IMR-90 (cell line): ENCODE measurements around the gene HERC5. TPM values are rescaled to one million over a fixed set of nuclear protein-coding genes. Genes with fewer than 3 reads are reported as not detected.

Experiments used
- ATAC-seq: fragments of 200-7000 bp; cut with Tn5 transposase; 2 replicates; pipeline ENCODE4 v1.9.1; 2020; ENCODE audit warnings: low read depth, mild to moderate bottlenecking, moderate library complexity
- BruUV-seq: library from RNA; stranded (reverse); fragments of 400-500 nt; replicated peaks from 2 replicates; lab custom pipeline; 2021; lab: Mats Ljungman, UMichigan
- CTCF ChIA-PET: fragments of 300-600 bp; formaldehyde crosslinking; extraction: SDS; loops from one replicate; lab custom pipeline; 2021; ENCODE audit warnings: antibody characterized with exemption; lab: Yijun Ruan, JAX
- POLR2A ChIA-PET: fragments of 300-600 bp; sonication (Branson Sonifier 250); formaldehyde crosslinking; loops from one replicate; lab custom pipeline; 2022; ENCODE audit warnings: antibody characterized with exemption; ENCODE audit not compliant: unreplicated experiment; lab: Charles Lee
- DNase-seq: peaks from one replicate; pipeline ENCODE4 v3.0.0; 2013
- H2AFZ ChIP-seq: replicated peaks from 2 replicates; pipeline ENCODE3; 2013; ENCODE audit warnings: low read length, mild to moderate bottlenecking; ENCODE audit not compliant: poor library complexity
- H2AK5ac ChIP-seq: 2 replicates; pipeline ENCODE4 v1.6.1; 2013; ENCODE audit warnings: low read depth, low read length, inconsistent platforms
- H2AK9ac ChIP-seq: replicated peaks from 2 replicates; pipeline ENCODE3; 2013; ENCODE audit warnings: mild to moderate bottlenecking, low read depth, low read length, moderate library complexity; ENCODE audit not compliant: poor library complexity
- H2BK120ac ChIP-seq: 2 replicates; pipeline ENCODE4 v1.6.1; 2013; ENCODE audit warnings: low read depth, low read length, inconsistent platforms
- H2BK15ac ChIP-seq: 3 replicates; pipeline ENCODE4 v1.6.1; 2013; ENCODE audit warnings: low read depth, low read length, inconsistent platforms
- H2BK20ac ChIP-seq: 2 replicates; pipeline ENCODE4 v1.6.1; 2013; ENCODE audit warnings: low read depth, mild to moderate bottlenecking, inconsistent platforms, low read length, moderate library complexity
- H2BK5ac ChIP-seq: 2 replicates; pipeline ENCODE4 v1.6.1; 2013; ENCODE audit warnings: mild to moderate bottlenecking, low read depth, low read length, inconsistent platforms; ENCODE audit not compliant: poor library complexity, severe bottlenecking
- H3K14ac ChIP-seq: replicated peaks from 2 replicates; pipeline ENCODE4 v1.6.1; 2013; ENCODE audit warnings: low read depth, low read length, inconsistent platforms
- H3K18ac ChIP-seq: 2 replicates; pipeline ENCODE4 v1.6.1; 2013; ENCODE audit warnings: low read depth, low read length, control low read depth
- H3K23ac ChIP-seq: 2 replicates; pipeline ENCODE4 v1.6.1; 2013; ENCODE audit warnings: low read depth, low read length, inconsistent platforms
- H3K27ac ChIP-seq: 2 replicates; pipeline ENCODE4 v1.5.1; 2013; ENCODE audit warnings: mild to moderate bottlenecking, control low read depth, low read length; ENCODE audit not compliant: insufficient read depth
- H3K27me3 ChIP-seq: 2 replicates; pipeline ENCODE4 v1.6.1; 2013; ENCODE audit warnings: low read length; ENCODE audit not compliant: control insufficient read depth, insufficient read depth
- H3K36me3 ChIP-seq: 2 replicates; pipeline ENCODE4 v1.6.1; 2013; ENCODE audit warnings: low read length, mixed read lengths; ENCODE audit not compliant: control insufficient read depth, insufficient read depth
- H3K4ac ChIP-seq: 2 replicates; pipeline ENCODE4 v1.6.1; 2013; ENCODE audit warnings: low read depth, low read length, inconsistent platforms
- H3K4me1 ChIP-seq: 2 replicates; pipeline ENCODE4 v1.6.1; 2013; ENCODE audit warnings: low read length, mixed read lengths; ENCODE audit not compliant: control insufficient read depth, insufficient read depth
- H3K4me2 ChIP-seq: 2 replicates; pipeline ENCODE4 v1.6.1; 2013; ENCODE audit warnings: low read depth, mild to moderate bottlenecking, control low read depth, low read length, moderate library complexity
- H3K4me3 ChIP-seq: 2 replicates; pipeline ENCODE4 v1.5.1; 2013; ENCODE audit warnings: low read depth, mild to moderate bottlenecking, control low read depth, low read length, moderate library complexity; ENCODE audit not compliant: insufficient read depth
- H3K56ac ChIP-seq: 2 replicates; pipeline ENCODE4 v1.6.1; 2013; ENCODE audit warnings: low read length, inconsistent platforms; ENCODE audit not compliant: insufficient read depth; ENCODE audit errors: extremely low read depth
- H3K79me1 ChIP-seq, 2 experiments: 2 replicates each; pipeline ENCODE4 v1.6.1; 2013; ENCODE audit warnings: low read length in 2 of 2, inconsistent platforms in 1 of 2, low read depth in 1 of 2
- H3K9ac ChIP-seq: 2 replicates; pipeline ENCODE4 v1.6.1; 2013; ENCODE audit warnings: low read depth, low read length, control low read depth
- H3K9me1 ChIP-seq: 2 replicates; pipeline ENCODE4 v1.6.1; 2013; ENCODE audit warnings: low read length, inconsistent platforms; ENCODE audit not compliant: insufficient read depth
- H3K9me3 ChIP-seq: 2 replicates; pipeline ENCODE4 v1.6.1; 2013; ENCODE audit warnings: low read length; ENCODE audit not compliant: control insufficient read depth, insufficient read depth
- H4K20me1 ChIP-seq: 2 replicates; pipeline ENCODE4 v1.6.1; 2013; ENCODE audit warnings: low read length, inconsistent platforms; ENCODE audit not compliant: insufficient read depth
- H4K5ac ChIP-seq: 2 replicates; pipeline ENCODE4 v1.6.1; 2013; ENCODE audit warnings: mild to moderate bottlenecking, low read depth, low read length, control low read depth
- H4K8ac ChIP-seq, 2 experiments: 2 replicates each; pipeline ENCODE4 v1.6.1; 2013; ENCODE audit warnings: low read depth in 2 of 2, low read length in 2 of 2, control low read depth in 1 of 2, inconsistent platforms in 1 of 2
- H4K91ac ChIP-seq: 2 replicates; pipeline ENCODE4 v1.6.1; 2013; ENCODE audit warnings: low read depth, low read length, inconsistent platforms; ENCODE audit not compliant: insufficient read depth
- BHLHE40 ChIP-seq: fragments of 150-350 bp; IDR thresholded peaks from 2 replicates; pipeline ENCODE4 v1.6.1; 2016; ENCODE audit warnings: mild to moderate bottlenecking, low read depth, low read length
- CHD1 ChIP-seq: IDR thresholded peaks from 2 replicates; pipeline ENCODE4 v1.6.1; 2012; ENCODE audit warnings: low read depth, low read length, improper control_type of control experiment
- FOS ChIP-seq: fragments of 150-350 bp; IDR thresholded peaks from 2 replicates; pipeline ENCODE4 v1.6.1; 2016; ENCODE audit warnings: low read depth, low read length
- RCOR1 ChIP-seq: IDR thresholded peaks from 2 replicates; pipeline ENCODE4 v1.6.1; 2012; ENCODE audit warnings: mild to moderate bottlenecking, low read length, improper control_type of control experiment; ENCODE audit not compliant: insufficient replicate concordance
- SMC3 ChIP-seq: fragments of 150-350 bp; IDR thresholded peaks from 2 replicates; pipeline ENCODE4 v1.6.1; 2016; ENCODE audit warnings: low read depth, mild to moderate bottlenecking, antibody characterized with exemption, low read length, moderate library complexity
- WGBS, 2 experiments: methylation state at CpG; one replicate each; pipeline versions ENCODE4 v1.1.5 to v1.1.7; 2013; ENCODE audit warnings: missing lambda C conversion rate in 2 of 2; ENCODE audit not compliant: insufficient read length in 1 of 2; ENCODE audit errors: extremely low coverage in 2 of 2; 5-methylcytosine and 5-hydroxymethylcytosine counted together
- dilution Hi-C: fragments of 300-500 bp; cut with HindIII; formaldehyde crosslinking; loops from one replicate; pipeline ENCODE4 v1.14.3; 2018; ENCODE audit warnings: low sequenced_read_pairs; ENCODE audit not compliant: unreplicated experiment
- in situ Hi-C: fragments of 300-500 bp; cut with MboI; formaldehyde crosslinking; loops from 3 replicates; pipeline ENCODE4 v1.14.3; 2019; ENCODE audit warnings: low sequenced_read_pairs, inconsistent platforms, mixed read lengths
- intact Hi-C: fragments of 100-400 bp; cut with micrococcal nuclease; formaldehyde crosslinking; loops from 2 replicates; pipeline ENCODE4 v1.10.0; 2022
- polyA plus RNA-seq, 3 experiments: library from polyadenylated mRNA; depleted of rRNA; stranded (reverse); fragments of >200 nt; gene quantifications; 2 replicates each; pipeline ENCODE4 v1.2.3, GENCODE V29; 2012; ENCODE audit warnings: low replicate concordance in 1 of 3
- total RNA-seq: library from RNA; depleted of rRNA; stranded (reverse); fragments of >200 nt; gene quantifications from 2 replicates; pipeline ENCODE4 v1.2.3, GENCODE V29; 2012
- TF ChIP-seq, protein P1 (sequence below): fragments of 150-350 bp; IDR thresholded peaks from 2 replicates; pipeline ENCODE4 v1.6.1; 2017; ENCODE audit warnings: mild to moderate bottlenecking, antibody characterized with exemption, low read length, low read depth

HERC5 gene
- total and polyA plus RNA-seq, 2 of the 4 experiments (the other 2 are of a cell fraction), result under 0.01 TPM; not detected in 1

DNA sequence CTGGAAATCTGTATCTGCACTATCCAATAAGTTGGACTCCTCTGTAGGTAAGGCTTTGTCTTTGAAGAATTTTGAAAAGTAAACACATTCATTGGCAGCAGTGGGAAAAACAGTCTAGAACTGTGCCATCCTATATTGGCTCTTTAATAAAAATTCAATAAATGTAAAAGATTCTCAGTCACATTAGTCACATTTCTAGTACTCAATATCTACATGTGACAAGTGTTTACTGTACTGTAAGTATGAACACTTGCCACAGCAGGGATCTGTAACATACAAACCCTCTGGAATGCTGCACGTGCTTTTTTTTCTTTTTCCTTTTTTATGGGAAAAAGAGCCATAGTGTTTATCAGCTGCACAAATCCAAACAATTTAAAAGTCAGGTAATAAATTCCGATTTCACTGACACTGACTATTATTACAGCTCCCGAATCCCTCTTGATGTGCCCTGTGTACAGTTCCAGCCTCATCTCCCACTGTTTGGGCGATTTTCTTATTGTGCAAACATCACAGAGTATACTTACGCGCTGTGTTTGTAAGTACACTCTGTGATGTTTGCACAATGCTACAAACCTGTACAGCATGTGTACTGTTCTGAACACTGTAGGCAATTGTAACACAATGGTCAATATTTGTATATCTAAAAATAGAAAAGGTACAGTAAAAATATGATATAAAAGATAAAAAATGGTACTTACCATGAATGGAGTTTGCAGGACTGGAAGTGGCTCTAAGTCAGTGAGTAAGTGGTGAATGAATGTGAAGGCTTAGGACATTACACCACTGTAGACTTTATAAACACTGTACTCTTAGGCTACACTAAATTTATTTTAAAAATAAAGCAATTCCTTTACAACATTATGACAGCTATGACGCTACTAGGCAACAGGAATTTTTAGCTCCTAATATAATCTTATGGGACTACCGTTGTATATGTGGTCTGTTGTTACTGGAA is 57.9 kb downstream of the HERC5 start (continued):
- TF ChIP-seq BHLHE40, result no peak
- TF ChIP-seq SMC3, result no peak
- TF ChIP-seq FOS, result no peak

DNA sequence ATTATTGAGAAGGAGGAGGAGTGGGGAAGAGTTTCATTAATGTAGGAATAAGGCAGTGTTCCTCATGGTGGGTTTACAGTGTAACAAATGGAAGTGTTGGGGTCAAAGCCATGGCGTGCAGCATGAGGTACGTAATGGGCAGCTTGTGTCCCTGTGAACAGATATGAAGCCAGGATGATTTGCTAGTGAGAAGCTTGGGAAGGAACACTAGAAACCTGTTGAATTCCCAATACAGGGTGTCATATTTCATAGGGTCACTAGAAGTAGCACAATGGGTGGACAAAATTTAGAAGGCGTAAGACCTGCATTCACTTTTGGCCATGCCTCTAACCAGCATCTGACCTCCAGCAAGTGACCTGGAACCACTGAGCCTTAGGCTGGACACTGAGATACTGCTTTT is 59.8 kb downstream of the HERC5 start:
- H2BK20ac ChIP-seq, result no peak overlapping the region
- ATAC-seq, result no peak
- TF ChIP-seq FOS, result no peak
- TF ChIP-seq BHLHE40, result no peak
- TF ChIP-seq, protein P1, sequence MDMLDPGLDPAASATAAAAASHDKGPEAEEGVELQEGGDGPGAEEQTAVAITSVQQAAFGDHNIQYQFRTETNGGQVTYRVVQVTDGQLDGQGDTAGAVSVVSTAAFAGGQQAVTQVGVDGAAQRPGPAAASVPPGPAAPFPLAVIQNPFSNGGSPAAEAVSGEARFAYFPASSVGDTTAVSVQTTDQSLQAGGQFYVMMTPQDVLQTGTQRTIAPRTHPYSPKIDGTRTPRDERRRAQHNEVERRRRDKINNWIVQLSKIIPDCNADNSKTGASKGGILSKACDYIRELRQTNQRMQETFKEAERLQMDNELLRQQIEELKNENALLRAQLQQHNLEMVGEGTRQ, result no peak
- TF ChIP-seq CHD1, result no peak
- no peak for TF ChIP-seq RCOR1
- no peak for DNase-seq
- H3K14ac ChIP-seq, result no peak overlapping the region
- dilution Hi-C loops (loop anchor here (25.0 kb wide), 1 partner anchor 279 kb away; no protein-coding TSS in a partner anchor), in situ Hi-C loops (loop anchor here (5.0 to 10.0 kb wide), 4 partner anchors 142 to 484 kb away; partner anchors contain the start of genes HERC6 and PPM1K), intact Hi-C loops (loop anchor here (5.0 kb wide), 2 partner anchors 459 to 484 kb away; no protein-coding TSS in a partner anchor)
- no peak overlapping the region for H3K9ac ChIP-seq
- no peak overlapping the region for H3K4ac ChIP-seq
- no peaks in the 10 kb centered on the region for H3K4me1 ChIP-seq
- BruUV-seq, result no TSS peak
- peaks cover 7% of the 10 kb centered on the region for H3K36me3 ChIP-seq
- H3K4me3 ChIP-seq, result no peak overlapping the region
- no peak overlapping the region for H3K4me2 ChIP-seq
- peaks cover 2% of the 10 kb centered on the region; the same call in 1 of the 2 replicates for H4K20me1 ChIP-seq
- no peaks in the 10 kb centered on the region for H3K9me1 ChIP-seq
- H4K91ac ChIP-seq, result no peak overlapping the region
- H2AFZ ChIP-seq, result no peak overlapping the region
- WGBS, 2 experiments, result 94% methylated on average over 2 of the region's 3 CpGs; no CpG with 5 or more reads in 1 of the 2 experiments
- H2BK15ac ChIP-seq, result no peak overlapping the region
- POLR2A ChIA-PET, result no interaction called here
- H2AK9ac ChIP-seq, result no peak overlapping the region
- H3K9me3 ChIP-seq, result no peaks in the 10 kb centered on the region
- H3K23ac ChIP-seq, result no peak overlapping the region
- no peak overlapping the region for H2AK5ac ChIP-seq
- no peak overlapping the region for H3K27ac ChIP-seq
- peaks cover 2 to 11% of the 10 kb centered on the region in 2 experiments; a peak in 1 of 4 replicates for H3K79me1 ChIP-seq
- H4K5ac ChIP-seq, result no peak overlapping the region
- H3K27me3 ChIP-seq, result no peaks in the 10 kb centered on the region
- no peak overlapping the region for H2BK120ac ChIP-seq
- H3K18ac ChIP-seq, result no peak overlapping the region
- no peak overlapping the region for H3K56ac ChIP-seq
- H4K8ac ChIP-seq, result no peak overlapping the region
- H2BK5ac ChIP-seq, result no peak overlapping the region
- CTCF ChIA-PET, result interaction anchor here (4.0 kb wide), 1 partner anchor 298 kb away, joined by 25 read pairs; no protein-coding TSS in a partner anchor
